HEK293 (cell line): ENCODE measurements around the gene DNM1L.
A peak's percentile ranks its signal among the peaks of the same experiment; 100 is the strongest.

Experiments
- BCL11B ChIP-seq: fragments of 450-650 bp; formaldehyde crosslinking; IDR thresholded peaks from 2 replicates; pipeline ENCODE4 v1.5.1; 2016; ENCODE audit warnings: low read depth, missing biosample characterization, missing genetic modification characterization
- CTCF ChIP-seq: fragments of 450-650 bp; formaldehyde crosslinking; IDR thresholded peaks from 2 replicates; pipeline ENCODE4 v1.5.1; 2016; ENCODE audit warnings: missing biosample characterization, missing genetic modification characterization
- GLI2 ChIP-seq: fragments of 450-650 bp; formaldehyde crosslinking; IDR thresholded peaks from 2 replicates; pipeline ENCODE4; 2017; ENCODE audit warnings: missing biosample characterization, missing genetic modification characterization, low read depth, borderline replicate concordance
- IKZF3 ChIP-seq: fragments of 450-650 bp; IDR thresholded peaks from 2 replicates; pipeline ENCODE4 v1.5.0; 2018; ENCODE audit warnings: missing biosample characterization, mild to moderate bottlenecking, missing genetic modification characterization, moderate library complexity
- KLF17 ChIP-seq: fragments of 450-650 bp; formaldehyde crosslinking; IDR thresholded peaks from 2 replicates; pipeline ENCODE4 v1.5.1; 2016; ENCODE audit warnings: missing biosample characterization, missing genetic modification characterization
- PATZ1 ChIP-seq: fragments of 450-650 bp; formaldehyde crosslinking; IDR thresholded peaks from 2 replicates; pipeline ENCODE4 v1.5.1; 2016; ENCODE audit warnings: missing biosample characterization, missing genetic modification characterization
- SCRT1 ChIP-seq: fragments of 450-650 bp; formaldehyde crosslinking; IDR thresholded peaks from 2 replicates; pipeline ENCODE4 v1.5.1; 2016; ENCODE audit warnings: missing biosample characterization, missing genetic modification characterization, borderline replicate concordance
- SCRT2 ChIP-seq: fragments of 450-650 bp; formaldehyde crosslinking; IDR thresholded peaks from 2 replicates; pipeline ENCODE4 v1.5.1; 2016; ENCODE audit warnings: missing biosample characterization, missing genetic modification characterization
- TRIM28 ChIP-seq: IDR thresholded peaks from 2 replicates; pipeline ENCODE4 v1.6.1; 2011; ENCODE audit warnings: low read length, control low read depth, borderline replicate concordance
- ZBTB1 ChIP-seq: fragments of 450-650 bp; formaldehyde crosslinking; IDR thresholded peaks from 2 replicates; pipeline ENCODE4 v1.5.1; 2016; ENCODE audit warnings: missing biosample characterization, missing genetic modification characterization
- ZBTB17 ChIP-seq: fragments of 450-650 bp; formaldehyde crosslinking; IDR thresholded peaks from 2 replicates; pipeline ENCODE4 v1.5.1; 2016; ENCODE audit warnings: missing biosample characterization, missing genetic modification characterization
- ZBTB20 ChIP-seq: fragments of 450-650 bp; formaldehyde crosslinking; IDR thresholded peaks from 2 replicates; pipeline ENCODE4 v1.5.1; 2016; ENCODE audit warnings: missing biosample characterization, missing genetic modification characterization
- ZBTB26 ChIP-seq: fragments of 450-650 bp; formaldehyde crosslinking; optimal IDR thresholded peaks from 2 replicates; pipeline ENCODE3; 2016; ENCODE audit warnings: missing biosample characterization, mild to moderate bottlenecking, missing genetic modification characterization
- ZBTB7A ChIP-seq: fragments of 450-650 bp; formaldehyde crosslinking; IDR thresholded peaks from 2 replicates; pipeline ENCODE4 v1.5.1; 2016; ENCODE audit warnings: low read depth, missing biosample characterization, missing genetic modification characterization
- ZIC2 ChIP-seq: fragments of 450-650 bp; formaldehyde crosslinking; IDR thresholded peaks from 2 replicates; pipeline ENCODE4 v1.5.1; 2016; ENCODE audit warnings: missing biosample characterization, missing genetic modification characterization
- ZNF10 ChIP-seq: fragments of 450-650 bp; formaldehyde crosslinking; IDR thresholded peaks from 2 replicates; pipeline ENCODE4 v1.5.1; 2017; ENCODE audit warnings: missing biosample characterization, missing genetic modification characterization
- ZNF155 ChIP-seq: fragments of 450-650 bp; formaldehyde crosslinking; IDR thresholded peaks from 2 replicates; pipeline ENCODE4 v1.5.1; 2016; ENCODE audit warnings: missing biosample characterization, missing genetic modification characterization
- ZNF169 ChIP-seq: fragments of 450-650 bp; formaldehyde crosslinking; IDR thresholded peaks from 2 replicates; pipeline ENCODE4 v1.5.1; 2016; ENCODE audit warnings: missing biosample characterization, missing genetic modification characterization
- ZNF24 ChIP-seq: fragments of 450-650 bp; formaldehyde crosslinking; IDR thresholded peaks from 2 replicates; pipeline ENCODE4 v1.5.1; 2016; ENCODE audit warnings: missing biosample characterization, missing genetic modification characterization
- ZNF280C ChIP-seq: fragments of 450-650 bp; formaldehyde crosslinking; IDR thresholded peaks from 2 replicates; pipeline ENCODE4 v1.5.1; 2016; ENCODE audit warnings: missing biosample characterization, missing genetic modification characterization
- ZNF394 ChIP-seq: fragments of 450-650 bp; formaldehyde crosslinking; IDR thresholded peaks from 2 replicates; pipeline ENCODE4 v1.5.1; 2016; ENCODE audit warnings: missing biosample characterization, missing genetic modification characterization, mild to moderate bottlenecking, moderate library complexity, borderline replicate concordance
- ZNF600 ChIP-seq: fragments of 450-650 bp; formaldehyde crosslinking; IDR thresholded peaks from 2 replicates; pipeline ENCODE4 v1.5.1; 2016; ENCODE audit warnings: missing biosample characterization, missing genetic modification characterization
- ZNF610 ChIP-seq: fragments of 450-650 bp; formaldehyde crosslinking; IDR thresholded peaks from 2 replicates; pipeline ENCODE4 v1.5.1; 2016; ENCODE audit warnings: missing biosample characterization, missing genetic modification characterization, borderline replicate concordance
- ZNF654 ChIP-seq: fragments of 450-650 bp; formaldehyde crosslinking; IDR thresholded peaks from 2 replicates; pipeline ENCODE4 v1.5.1; 2016; ENCODE audit warnings: low read depth, missing biosample characterization, missing genetic modification characterization
- ZXDB ChIP-seq: fragments of 450-650 bp; formaldehyde crosslinking; IDR thresholded peaks from 2 replicates; pipeline ENCODE4 v1.5.1; 2016; ENCODE audit warnings: missing biosample characterization, missing genetic modification characterization
- TF ChIP-seq, protein P1 (sequence below): fragments of 450-650 bp; formaldehyde crosslinking; IDR thresholded peaks from 2 replicates; pipeline ENCODE4 v1.5.1; 2016; ENCODE audit warnings: missing biosample characterization, missing genetic modification characterization
- TF ChIP-seq, protein P2 (sequence below): fragments of 450-650 bp; formaldehyde crosslinking; IDR thresholded peaks from 2 replicates; pipeline ENCODE4 v1.5.1; 2016; ENCODE audit warnings: missing biosample characterization, missing genetic modification characterization

DNM1L gene

DNA sequence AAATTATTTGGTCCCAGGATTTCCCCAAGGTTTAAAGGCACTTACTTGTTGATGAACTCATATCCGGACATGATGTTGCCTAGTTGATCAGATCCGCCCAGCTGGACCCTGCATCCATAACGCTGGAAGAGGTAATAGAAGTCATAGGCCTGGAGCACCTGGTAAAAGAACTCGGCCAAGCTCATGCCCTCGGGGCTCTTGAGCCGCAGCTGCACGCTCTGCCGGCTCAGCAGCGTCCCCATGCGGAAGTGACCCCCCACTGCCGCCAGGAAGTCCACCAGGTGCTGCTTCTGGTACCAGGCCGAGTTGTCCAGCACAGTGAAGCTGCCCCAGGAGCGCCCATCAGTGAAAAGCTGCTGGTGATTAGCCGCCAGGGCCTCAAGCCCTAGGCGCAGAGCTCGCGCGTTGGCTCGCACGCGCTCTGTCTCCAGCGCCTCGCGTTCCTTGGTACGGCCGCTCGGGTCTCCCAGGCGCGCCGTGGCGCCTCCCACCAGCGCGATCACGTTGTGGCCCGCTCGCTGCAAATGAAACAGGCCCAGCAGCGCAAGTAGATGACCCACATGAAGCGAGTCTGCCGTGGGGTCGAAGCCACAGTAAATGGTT, 76.1 kb downstream of the DNM1L start (continued):
- TF ChIP-seq ZNF394 (peak; percentile 90), ZBTB17 (tag by site-specific recombination) (peak; percentile 84), ZNF280C (no peak), SCRT1 (tag by site-specific recombination) (0 out of 2 replicates have a peak, but pooled peaks have one; percentile 20), ZIC2 (peak; percentile 36), ZBTB26 (tag by site-specific recombination) (peak; percentile 87), TRIM28 (peak; percentile 68; the same call in 1 of the 2 replicates), ZNF600 (tag by site-specific recombination) (peak; percentile 94), BCL11B (tag by site-specific recombination) (peak; percentile 77; the same call in 1 of the 2 replicates), ZXDB (tag by site-specific recombination) (0 out of 2 replicates have a peak, but pooled peaks have one; percentile 48), ZBTB1 (tag by site-specific recombination) (0 out of 2 replicates have a peak, but pooled peaks have one; percentile 23), SCRT2 (tag by site-specific recombination) (peak; percentile 86), IKZF3 (tag by site-specific recombination) (peak; percentile 66), PATZ1 (tag by site-specific recombination) (peak; percentile 49; the same call in 1 of the 2 replicates), KLF17 (tag by site-specific recombination) (peak; percentile 46; the same call in 1 of the 2 replicates), ZNF169 (tag by site-specific recombination) (no peak), ZNF654 (tag by site-specific recombination) (peak; percentile 79), GLI2 (tag by site-specific recombination) (no peak), ZNF24 (tag by site-specific recombination) (0 out of 2 replicates have a peak, but pooled peaks have one; percentile 48), ZBTB7A (tag by site-specific recombination) (0 out of 2 replicates have a peak, but pooled peaks have one; percentile 44), ZNF610 (tag by site-specific recombination) (0 out of 2 replicates have a peak, but pooled peaks have one; percentile 20), ZBTB20 (tag by site-specific recombination) (peak; percentile 40), ZNF10 (tag by site-specific recombination) (peak; percentile 57; the same call in 1 of the 2 replicates), ZNF155 (tag by site-specific recombination) (no peak), CTCF (tag by site-specific recombination) (peak; percentile 96)
- TF ChIP-seq, protein P1, sequence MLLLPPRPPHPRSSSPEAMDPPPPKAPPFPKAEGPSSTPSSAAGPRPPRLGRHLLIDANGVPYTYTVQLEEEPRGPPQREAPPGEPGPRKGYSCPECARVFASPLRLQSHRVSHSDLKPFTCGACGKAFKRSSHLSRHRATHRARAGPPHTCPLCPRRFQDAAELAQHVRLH (tag by site-specific recombination) = peak; percentile 89
- TF ChIP-seq, protein P2, sequence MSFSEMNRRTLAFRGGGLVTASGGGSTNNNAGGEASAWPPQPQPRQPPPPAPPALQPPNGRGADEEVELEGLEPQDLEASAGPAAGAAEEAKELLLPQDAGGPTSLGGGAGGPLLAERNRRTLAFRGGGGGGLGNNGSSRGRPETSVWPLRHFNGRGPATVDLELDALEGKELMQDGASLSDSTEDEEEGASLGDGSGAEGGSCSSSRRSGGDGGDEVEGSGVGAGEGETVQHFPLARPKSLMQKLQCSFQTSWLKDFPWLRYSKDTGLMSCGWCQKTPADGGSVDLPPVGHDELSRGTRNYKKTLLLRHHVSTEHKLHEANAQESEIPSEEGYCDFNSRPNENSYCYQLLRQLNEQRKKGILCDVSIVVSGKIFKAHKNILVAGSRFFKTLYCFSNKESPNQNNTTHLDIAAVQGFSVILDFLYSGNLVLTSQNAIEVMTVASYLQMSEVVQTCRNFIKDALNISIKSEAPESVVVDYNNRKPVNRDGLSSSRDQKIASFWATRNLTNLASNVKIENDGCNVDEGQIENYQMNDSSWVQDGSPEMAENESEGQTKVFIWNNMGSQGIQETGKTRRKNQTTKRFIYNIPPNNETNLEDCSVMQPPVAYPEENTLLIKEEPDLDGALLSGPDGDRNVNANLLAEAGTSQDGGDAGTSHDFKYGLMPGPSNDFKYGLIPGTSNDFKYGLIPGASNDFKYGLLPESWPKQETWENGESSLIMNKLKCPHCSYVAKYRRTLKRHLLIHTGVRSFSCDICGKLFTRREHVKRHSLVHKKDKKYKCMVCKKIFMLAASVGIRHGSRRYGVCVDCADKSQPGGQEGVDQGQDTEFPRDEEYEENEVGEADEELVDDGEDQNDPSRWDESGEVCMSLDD (tag by site-specific recombination) = peak; percentile 24; the same call in 1 of the 2 replicates
